Activated CD8-positive, alpha-beta memory T cell treated with anti-CD3 and anti-CD28 coated beads, Interleukin-2, amount 50 U/mL, for 1 hour (primary cell): ENCODE data around the gene LSM12.

ENCODE experiments used
- DNase-seq: peaks from one replicate; pipeline ENCODE4 v3.0.0-alpha.2; 2020; ENCODE audit errors: extremely low read depth

Gene LSM12

DNA sequence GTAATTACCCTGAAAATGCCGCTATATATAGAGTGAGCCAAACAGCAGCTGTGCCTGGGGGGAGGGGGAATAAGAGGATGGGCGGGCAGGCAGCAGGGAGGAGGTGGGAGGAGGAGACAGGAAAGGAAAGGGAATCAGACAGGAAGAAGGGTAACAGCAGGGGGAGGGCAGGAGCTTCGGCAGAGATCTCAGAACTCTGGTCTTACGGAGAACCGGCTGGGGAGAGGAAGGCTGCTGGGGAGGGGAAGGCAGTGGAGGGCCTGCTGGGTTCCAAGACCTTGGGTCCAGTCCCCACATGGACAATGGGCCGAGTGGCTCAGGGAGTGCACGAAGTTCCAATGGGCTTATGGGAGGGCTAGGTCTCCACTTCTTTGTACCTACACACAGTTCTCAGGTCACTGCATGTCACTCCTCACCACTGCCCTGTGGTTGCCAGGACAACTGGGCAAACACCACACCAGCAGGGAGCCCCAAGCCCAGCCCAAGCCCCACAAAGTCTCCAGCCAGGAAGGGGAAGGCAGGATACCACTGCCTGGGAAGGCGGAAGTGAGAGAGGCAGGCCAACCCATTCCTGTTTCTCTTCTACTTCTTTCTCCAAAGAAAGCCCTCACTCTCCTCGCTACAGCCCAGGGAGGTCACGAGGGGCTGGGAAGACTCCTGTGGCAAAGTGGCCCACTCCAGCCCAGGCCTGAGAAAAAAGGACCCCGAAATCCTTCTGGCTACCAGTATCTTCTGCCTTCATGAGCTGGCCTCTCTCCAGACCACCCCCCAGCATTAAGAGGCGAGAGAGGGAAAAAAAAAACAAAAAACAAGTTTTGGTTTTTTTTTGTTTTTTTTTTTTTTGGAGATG, 29.4 kb upstream of the LSM12 start:
- DNase-seq = no peak

DNA sequence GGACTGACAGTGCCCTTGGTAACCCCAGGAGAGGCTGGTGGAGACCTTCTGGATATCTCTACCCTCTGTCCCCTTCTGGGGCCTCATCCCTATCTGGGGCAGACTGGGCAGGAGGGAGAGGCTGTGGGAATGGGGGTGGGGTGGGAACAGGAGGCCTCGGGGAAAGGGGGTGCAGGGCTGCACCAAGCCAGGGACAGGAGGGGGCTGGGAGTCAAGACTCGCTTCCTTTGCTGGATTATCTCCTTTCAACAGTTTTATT, 28.8 kb upstream of the LSM12 start:
- DNase-seq = no peak

DNA sequence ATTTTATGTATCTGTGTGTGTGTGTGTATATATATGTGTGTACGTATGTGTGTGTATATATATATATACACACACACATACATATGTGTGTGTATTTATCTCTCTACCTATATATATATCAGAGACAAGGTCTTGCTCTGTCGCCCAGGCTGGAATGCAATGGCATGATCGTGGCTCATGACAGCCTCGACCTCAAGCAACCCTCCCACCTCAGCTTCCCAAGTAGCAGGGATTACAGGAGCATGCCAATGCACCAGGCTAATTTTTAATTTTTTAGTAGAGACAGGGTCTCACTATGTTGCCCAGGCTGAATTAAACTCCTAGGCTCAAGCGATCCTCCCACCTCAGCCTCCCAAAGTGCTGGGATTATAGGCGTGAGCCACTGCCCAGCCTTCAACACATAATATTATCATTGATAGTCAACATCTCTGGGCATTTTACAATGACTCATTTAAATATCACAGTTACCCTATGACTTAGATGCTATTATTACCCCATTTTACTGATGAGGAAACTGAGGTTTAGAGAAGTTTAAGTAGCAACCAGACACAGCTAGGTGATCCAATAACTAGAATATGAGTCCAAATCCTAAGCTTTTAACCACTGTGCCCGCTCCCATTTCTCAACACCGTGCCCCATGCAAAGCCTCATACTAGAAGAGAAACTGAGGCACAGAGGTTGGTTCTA, 28.4 kb upstream of the LSM12 start:
- no peak for DNase-seq

DNA sequence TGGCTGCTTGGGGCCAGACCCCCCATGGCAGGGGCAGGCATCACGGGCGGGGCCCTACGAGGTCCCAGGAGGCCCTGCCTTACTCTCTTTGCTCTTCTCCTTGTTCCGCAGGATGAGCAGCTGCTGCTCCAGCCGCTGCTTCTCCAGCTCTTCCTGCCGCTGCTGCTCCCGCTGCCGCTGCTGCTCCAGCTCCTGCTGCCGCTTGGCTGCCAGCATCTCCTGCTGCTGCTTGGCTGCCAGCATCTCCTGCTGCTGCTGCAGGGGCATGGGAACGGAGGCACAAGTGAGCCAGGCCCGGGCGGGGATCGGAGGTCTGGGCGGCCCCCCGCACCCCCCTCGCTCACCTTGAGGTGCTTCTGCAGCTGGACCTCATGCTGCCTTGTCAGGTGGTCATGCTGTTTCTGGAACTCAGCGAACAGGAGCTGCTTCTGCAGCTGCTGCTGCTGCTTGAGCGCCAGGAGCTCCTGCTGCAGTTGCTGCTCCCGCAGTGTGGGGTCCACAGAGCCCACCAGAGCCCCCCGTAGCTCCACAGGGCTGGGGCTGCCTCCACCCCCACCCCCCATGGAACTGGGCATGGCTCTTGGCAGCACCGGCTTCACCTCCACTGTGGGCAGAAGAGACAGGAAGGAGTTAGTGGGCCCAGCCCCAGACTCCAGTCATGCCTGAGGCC, 26.9 kb upstream of the LSM12 start:
- no peak for DNase-seq

DNA sequence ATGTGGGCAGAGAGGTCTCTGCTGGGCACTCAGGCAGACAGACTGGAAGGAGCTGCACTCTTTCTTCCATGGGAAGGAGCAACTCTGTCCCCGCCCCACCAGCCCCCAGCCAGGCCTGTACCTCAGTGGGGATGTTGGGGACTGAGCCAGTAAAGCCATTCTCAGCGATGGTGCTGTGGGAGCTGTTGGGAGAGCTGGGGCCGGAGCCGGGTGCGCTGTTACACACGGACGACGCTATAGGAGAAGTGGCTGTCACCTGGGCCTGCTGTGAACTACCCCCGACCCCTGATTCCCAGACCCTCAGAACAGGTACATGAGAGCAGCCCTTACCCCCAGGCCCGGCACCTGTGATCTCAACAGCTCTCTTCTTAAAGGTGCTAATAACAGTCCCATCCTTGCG, 25.6 kb upstream of the LSM12 start:
- DNase-seq = no peak

DNA sequence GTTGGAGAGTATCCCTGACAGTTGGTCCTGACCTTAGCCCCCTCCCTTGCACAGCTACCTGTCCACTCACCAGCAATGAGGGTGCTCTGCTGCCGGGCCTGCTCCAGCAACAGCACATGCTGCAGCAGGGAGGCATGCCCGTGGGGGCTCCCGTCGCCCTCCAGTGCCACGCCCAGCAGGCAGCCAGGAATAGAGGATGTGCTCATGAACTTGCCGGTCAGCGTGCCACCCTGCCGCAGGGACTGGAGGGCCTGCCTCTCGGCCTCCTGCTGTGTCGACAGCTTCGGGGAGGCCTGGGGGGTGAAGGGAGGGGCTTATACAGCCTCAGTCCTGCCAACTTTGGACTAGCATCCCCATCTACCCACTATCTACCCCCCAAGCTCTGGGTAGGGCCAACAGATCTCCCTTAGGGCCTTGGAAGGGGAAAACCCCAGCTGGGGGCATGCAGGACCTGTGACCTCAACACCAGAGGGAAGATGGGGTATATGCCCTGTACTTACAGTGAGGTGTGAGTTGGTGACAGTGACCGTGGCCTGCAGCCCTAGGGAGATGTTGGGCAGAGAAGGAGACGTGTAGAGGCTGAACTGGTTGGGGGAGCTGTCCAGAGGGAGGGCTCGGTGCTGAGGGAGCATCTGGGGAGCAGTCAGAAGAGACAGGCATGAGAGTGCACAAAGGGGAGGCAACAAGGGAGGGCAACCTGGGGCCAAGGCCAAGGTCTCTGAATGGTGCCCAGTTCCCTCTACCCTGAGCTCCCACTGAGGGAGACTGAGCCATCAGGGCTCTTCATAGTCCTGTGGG, 24.9 kb upstream of the LSM12 start:
- no peak for DNase-seq

DNA sequence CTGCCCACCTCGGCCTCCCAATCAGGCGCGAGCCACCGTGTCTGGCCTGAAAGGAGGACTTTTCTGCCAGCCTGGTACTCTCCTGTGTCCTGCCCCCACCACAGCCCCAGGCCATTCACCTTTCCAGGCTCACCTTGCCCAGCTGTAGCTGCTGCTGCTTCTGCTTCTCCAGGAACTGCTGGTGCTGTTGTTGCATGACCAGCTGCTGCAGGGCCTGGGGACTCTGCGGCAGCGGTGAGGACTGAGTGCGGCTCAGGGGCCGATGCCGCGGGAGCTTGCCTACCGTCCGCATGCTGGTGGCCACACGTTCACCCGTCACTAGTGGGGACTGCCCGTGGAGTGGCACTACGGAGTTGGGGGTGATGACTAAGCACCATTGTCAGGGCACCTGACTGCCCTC, 21.8 kb upstream of the LSM12 start:
- DNase-seq = no peak

DNA sequence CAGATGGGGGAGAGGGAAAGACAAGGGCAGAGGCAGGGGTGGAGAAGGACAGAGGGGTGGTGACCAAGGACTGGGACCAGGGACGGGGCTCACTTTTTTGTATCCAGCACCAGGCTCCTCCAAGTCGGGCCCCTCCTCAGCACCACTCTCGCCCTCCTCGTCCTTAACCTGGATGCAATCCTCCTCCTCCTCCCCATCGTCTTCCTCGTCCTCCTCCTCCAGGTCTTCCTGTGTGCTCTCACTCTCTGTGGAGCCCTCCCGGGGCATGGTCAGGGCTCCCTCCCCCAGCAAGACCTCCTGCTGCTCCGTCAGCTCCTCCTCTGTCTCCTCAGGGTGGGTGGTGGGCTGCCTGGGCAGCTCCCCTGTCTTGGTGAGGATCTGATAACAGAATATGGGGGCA, 20.8 kb upstream of the LSM12 start:
- no peak for DNase-seq

DNA sequence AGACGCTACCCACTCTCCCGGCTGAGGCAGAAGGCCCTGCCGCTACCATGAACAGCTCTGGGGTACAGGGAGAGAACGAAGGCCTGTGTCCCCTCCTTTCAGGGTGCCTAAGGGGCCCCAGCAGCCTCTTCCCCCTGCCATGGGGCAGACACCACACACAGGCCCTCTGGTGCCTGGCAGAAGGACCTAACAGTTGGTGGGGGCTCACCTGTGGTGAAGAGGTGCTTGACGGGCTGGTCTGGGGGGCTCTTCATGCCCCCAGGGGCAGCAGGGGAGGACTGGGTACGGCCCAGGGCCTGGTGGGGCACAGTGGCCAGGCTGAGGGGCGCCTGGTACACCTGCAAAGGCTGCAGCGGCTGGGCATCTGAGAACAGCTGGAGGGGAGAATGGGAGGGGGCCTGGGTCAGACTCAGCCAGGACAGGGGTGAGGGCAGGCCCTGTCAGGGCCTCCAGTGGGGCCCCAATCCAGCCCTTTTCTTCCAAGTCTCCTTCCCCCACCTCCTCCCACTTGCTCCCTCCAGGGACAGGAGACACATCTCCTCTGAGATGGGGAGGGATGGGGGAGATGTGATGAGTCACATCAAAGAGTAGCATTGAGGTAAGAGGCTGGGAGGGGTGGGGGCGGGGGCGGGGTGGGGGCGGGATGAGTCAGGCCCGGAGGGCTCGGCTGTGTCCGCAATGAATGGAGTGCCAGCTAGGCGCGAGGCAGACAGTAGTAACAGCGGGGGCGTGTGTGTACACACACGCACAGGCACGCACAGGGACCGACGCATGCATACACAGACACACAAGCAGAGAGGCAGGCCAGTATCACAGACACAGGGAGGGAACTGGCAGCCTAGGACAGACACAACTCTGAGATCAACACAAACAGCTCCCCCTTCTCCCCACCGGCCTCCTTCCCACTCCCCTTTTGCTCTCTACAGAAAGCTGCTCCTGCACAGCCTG, 20.2 kb upstream of the LSM12 start:
- DNase-seq = no peak

DNA sequence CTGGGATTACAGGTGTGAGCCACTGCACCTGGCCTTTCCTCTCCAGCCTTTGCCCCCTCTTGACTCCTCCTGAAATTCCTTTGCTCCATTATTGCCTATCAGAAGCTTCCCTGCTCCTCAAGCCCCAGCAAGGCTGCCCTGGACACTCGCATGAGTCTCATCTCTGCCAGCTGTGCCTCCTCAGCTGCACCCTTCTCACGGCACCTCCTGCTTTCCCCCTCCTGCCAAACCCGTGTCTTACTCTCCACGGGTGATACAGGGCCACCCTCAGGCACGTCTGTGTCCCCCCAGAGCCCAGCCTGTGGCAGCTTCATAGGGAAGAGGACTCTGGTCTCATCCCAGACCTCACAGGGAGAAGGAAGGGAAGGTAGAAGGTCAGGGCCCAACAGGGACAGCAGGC, 19.4 kb upstream of the LSM12 start:
- DNase-seq = no peak

DNA sequence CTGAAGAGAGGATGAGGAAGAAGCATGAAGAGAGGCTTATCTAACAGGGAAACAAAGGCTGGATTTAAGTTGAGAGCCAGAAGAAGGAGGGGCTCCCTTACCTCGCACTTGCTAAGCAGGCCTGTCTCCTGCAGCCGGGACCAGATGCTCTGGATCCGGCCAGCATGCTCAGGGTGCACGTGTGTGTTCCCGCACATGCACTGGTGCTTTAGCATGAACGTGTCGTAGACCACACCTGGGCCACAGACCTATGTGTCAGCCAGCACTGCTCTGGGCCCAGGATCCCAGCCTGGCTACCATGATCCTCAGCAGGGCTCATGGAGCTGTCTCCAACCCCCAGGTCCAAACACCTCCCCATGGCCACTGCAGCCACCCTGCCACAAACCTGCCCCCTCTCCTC, 18.4 kb upstream of the LSM12 start:
- no peak for DNase-seq

DNA sequence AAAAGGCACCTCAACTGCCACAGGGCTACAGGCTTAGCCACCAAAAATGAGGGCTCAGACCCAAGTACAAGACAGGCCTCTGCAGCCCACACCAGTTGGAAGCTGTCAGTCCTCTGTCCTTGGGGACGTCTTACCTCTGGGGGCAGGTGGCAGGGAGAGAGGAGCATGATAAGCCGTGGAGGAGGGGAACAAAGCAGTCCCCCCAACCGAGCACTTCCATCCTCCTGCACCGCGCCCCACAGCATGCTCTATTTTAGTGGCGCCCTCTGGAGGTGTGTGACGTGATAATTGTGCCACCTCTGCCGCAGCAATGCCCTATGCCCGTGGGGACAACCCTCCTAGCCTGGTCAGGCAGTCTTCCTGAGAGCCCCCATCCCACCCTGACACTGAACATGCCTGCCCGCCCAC, 17.7 kb upstream of the LSM12 start:
- DNase-seq = no peak

DNA sequence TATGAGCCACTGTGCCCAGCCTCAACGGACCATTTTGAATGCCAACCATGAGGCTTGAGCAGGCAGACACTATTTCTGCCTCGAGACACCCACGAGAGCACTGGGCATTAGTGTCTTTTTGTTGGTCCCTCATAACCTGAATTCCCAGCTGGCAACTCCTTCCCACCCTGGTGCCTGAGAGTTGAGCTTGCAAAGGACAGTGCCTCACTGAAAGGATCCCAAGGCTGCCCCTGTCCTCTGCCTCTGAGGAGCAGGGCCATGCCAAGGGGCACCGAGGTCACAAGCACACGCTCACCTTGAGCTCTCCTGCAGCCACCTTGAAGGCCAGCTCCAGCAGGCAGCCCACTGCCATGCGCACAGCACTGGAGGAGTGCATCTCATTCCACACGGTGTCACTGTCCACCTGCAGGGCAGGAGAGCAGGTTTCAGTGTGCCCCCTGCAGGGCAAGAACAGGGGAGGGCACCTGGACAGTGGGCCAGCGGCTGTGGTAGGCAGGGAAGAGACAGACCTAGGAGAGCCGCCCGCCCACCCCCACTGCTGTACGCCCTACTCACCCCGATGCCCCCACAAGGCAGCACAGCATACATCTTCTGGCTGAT, 16.9 kb upstream of the LSM12 start:
- no peak for DNase-seq

DNA sequence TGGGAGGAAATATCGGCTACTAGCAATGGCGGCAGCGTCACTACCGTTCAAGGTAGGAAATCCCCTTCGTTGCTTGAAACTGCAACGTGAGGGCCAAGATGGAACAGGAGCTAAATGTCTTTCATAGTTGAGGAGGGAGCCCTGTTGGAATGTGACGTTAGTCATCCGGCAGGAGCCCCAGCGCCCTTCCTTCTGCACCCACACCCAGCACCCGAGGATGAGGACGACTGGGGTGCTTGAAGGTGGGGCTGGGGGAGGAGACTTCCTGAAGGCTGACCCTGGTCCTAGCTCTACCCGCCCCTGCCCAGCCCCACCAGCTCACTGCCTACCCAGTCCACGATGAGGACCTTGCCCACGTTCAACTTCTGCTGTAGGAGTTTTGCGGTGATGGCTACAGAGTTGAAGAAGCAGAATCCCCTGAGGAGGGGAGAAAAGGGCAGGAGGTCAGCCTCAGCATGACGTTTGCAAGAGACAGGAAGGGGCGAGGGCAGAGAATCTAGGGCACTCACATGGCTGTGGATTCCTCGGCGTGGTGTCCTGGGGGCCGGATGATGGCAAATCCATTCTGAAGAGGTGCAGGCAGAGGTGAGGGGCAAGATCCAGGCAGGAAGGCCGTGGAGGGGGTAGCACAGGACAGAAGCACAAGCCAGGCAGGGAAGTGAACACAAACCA, 15.9 kb upstream of the LSM12 start:
- DNase-seq = no peak

DNA sequence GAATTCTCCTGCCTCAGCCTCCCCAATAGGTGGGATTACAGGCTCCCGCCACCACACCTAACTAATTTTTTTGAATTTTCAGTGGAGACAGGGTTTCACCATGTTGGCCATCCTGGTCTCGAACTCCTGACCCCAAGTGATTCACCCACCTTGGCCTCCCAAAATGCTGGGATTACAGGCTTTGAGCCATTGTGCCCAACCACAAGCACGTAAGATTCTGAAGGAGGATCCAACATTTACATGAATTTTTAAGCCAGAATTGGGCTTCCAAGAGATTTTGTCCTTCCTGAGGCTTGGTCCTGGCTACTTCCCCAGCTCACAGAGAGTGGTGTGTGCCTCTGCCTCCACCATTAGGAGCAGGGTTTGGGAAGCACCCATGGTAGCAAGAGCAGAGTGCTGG, 15.2 kb upstream of the LSM12 start:
- DNase-seq = no peak

DNA sequence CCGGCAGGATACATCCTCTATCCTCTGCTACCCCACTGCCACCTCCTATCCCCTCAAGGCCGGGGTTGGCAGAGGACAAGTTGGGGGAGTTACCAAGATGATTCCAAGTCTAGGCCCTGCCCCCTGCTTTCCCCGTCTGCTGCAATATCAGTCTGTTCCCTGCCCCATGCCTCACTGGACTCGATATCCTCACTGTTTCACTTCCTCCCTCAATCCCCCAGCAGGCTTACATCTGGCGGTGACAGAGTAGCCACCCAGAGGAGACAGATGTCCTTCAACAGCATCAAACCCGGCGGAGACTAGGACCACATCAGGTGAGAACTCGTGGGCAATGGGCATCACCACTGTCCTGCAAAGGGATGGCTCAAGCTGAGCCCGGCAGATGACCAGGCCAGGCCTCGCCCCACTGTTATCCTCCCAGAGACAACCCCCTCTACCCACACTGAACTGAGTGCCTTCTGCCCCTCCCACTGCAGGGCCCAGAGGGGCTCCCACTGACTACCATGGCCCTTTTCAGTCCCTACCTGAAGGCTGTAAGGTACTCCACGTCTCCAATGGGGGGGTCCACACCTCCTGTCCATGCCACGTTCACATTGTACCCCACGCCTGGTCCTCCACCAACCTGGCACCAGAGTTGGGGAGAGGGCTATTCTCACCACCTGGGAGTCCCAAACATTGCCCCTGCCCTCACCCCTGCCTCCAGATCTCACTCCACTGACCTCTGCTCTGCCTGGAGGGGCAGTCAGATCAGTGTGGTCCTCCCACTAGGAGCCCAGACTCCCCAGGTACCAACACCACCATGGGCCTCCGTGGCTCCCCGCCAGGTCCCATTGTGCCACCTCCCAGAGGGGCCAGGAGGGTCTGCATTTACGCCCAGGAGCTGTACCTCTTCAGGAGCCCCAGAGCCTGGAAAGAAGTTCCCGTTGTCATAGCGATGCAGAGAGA, 13.7 kb upstream of the LSM12 start:
- DNase-seq = no peak

DNA sequence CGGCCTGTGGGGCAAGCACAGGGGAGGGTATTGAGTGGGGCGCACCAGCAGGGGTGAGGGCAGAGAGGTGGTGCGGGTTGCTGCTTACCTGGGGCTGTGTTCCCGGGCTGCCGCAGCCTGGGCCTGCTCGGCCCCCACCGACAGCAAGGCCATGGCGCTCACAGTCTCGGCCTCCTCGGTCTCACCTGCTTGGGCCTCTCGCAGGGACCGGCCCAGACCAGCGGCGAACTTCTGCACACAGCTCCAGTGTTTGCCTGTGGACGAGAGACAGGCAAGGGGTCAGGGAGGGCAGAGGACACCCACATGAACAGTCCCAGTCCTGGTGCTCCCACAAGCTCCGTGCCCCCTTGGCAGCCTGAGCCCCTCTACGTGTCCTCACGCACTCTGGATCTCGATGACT, 11.9 kb upstream of the LSM12 start:
- DNase-seq = no peak

DNA sequence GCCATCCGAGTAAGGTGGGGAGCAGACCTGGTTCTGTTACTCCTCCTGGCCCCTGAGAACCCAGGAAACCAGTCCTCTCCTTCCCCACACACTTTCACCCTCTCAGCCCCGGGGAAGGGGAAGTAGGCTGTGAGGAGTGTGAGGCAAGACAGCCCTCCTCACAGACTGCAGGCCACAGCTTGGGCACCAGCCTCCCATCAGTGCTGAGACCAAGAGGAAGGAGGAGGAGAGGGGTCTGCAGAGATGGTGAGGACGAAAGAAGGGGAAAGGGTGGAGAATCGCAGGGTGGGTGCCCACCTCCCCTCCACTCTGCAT, 11.1 kb upstream of the LSM12 start:
- no peak for DNase-seq
